Astrocyte (in vitro differentiated cells and primary cell): ENCODE data around the gene KDM2B. TPM values are rescaled to one million over a fixed set of nuclear protein-coding genes. Genes with fewer than 3 reads are reported as not detected.

Experiments used
- DNase-seq: peaks from one replicate; pipeline ENCODE4 v3.0.0-alpha.2; 2010; ENCODE audit warnings: low read depth
- FAIRE-seq: peaks from 2 replicates; lab custom pipeline; 2011; peaks lifted over from hg19 to GRCh38; lab: Jason Lieb, UNC
- H2AFZ ChIP-seq: 2 replicates; pipeline ENCODE4 v1.6.0; 2012; ENCODE audit warnings: low read depth, low read length, inconsistent platforms
- H3K27ac ChIP-seq: 2 replicates; pipeline ENCODE4 v1.5.1; 2011; ENCODE audit warnings: low read depth, low read length, inconsistent platforms
- H3K27me3 ChIP-seq: 2 replicates; pipeline ENCODE4 v1.6.0; 2011; ENCODE audit warnings: low read length, inconsistent platforms; ENCODE audit not compliant: insufficient read depth
- H3K36me3 ChIP-seq: 2 replicates; pipeline ENCODE4 v1.5.1; 2011; ENCODE audit warnings: low read length, inconsistent platforms; ENCODE audit not compliant: insufficient read depth
- H3K4me1 ChIP-seq: 2 replicates; pipeline ENCODE4 v1.5.1; 2011; ENCODE audit warnings: low read length, inconsistent platforms; ENCODE audit not compliant: insufficient read depth
- H3K4me2 ChIP-seq: 2 replicates; pipeline ENCODE4 v1.6.0; 2012; ENCODE audit warnings: low read length, inconsistent platforms
- H3K4me3 ChIP-seq: 2 replicates; pipeline ENCODE4 v1.5.1; 2011; ENCODE audit warnings: low read depth, mild to moderate bottlenecking, low read length, inconsistent platforms; ENCODE audit not compliant: insufficient read depth
- H3K79me2 ChIP-seq: 2 replicates; pipeline ENCODE4 v1.6.0; 2012; ENCODE audit warnings: mild to moderate bottlenecking, low read length, inconsistent platforms; ENCODE audit not compliant: insufficient read depth
- H3K9ac ChIP-seq: 2 replicates; pipeline ENCODE4 v1.6.0; 2012; ENCODE audit warnings: mild to moderate bottlenecking, low read length, inconsistent platforms
- H3K9me3 ChIP-seq: 2 replicates; pipeline ENCODE4 v1.5.1; 2012; ENCODE audit warnings: low read depth, mild to moderate bottlenecking, low read length, inconsistent platforms; ENCODE audit not compliant: insufficient read depth
- H4K20me1 ChIP-seq: 2 replicates; pipeline ENCODE4 v1.6.0; 2012; ENCODE audit warnings: low read length, inconsistent platforms; ENCODE audit not compliant: insufficient read depth
- H3K27ac Mint-ChIP-seq: one replicate; pipeline ENCODE4 v1.8.0; 2021; ENCODE audit warnings: mild to moderate bottlenecking, mixed read lengths; ENCODE audit not compliant: unreplicated experiment
- H3K27me3 Mint-ChIP-seq: one replicate; pipeline ENCODE4 v1.8.0; 2021; ENCODE audit warnings: low read depth, mixed read lengths; ENCODE audit not compliant: unreplicated experiment
- H3K36me3 Mint-ChIP-seq: one replicate; pipeline ENCODE4 v1.8.0; 2021; ENCODE audit warnings: low read depth, mixed read lengths; ENCODE audit not compliant: unreplicated experiment
- H3K4me1 Mint-ChIP-seq: one replicate; pipeline ENCODE4 v1.8.0; 2021; ENCODE audit warnings: low read depth, mixed read lengths; ENCODE audit not compliant: unreplicated experiment
- H3K4me3 Mint-ChIP-seq: one replicate; pipeline ENCODE4 v1.8.0; 2021; ENCODE audit warnings: mild to moderate bottlenecking, moderate library complexity, mixed read lengths; ENCODE audit not compliant: unreplicated experiment
- H3K9me3 Mint-ChIP-seq: one replicate; pipeline ENCODE4 v1.8.0; 2021; ENCODE audit warnings: mild to moderate bottlenecking, mixed read lengths; ENCODE audit not compliant: unreplicated experiment
- CTCF ChIP-seq: IDR thresholded peaks from 2 replicates; pipeline ENCODE4 v1.5.1; 2011; ENCODE audit warnings: low read depth, mild to moderate bottlenecking, inconsistent platforms, low read length, moderate library complexity; ENCODE audit not compliant: insufficient read depth
- EZH2 ChIP-seq: IDR thresholded peaks from 2 replicates; pipeline ENCODE4 v1.6.1; 2012; ENCODE audit warnings: mild to moderate bottlenecking, low read length, inconsistent platforms; ENCODE audit not compliant: insufficient read depth
- total RNA-seq: library from RNA; stranded (reverse); gene quantifications from 2 replicates; pipeline ENCODE4 v1.2.1, GENCODE V29; 2021

Gene KDM2B
- total RNA-seq, 1 donor from 2014 or later: 23.4 TPM

DNA sequence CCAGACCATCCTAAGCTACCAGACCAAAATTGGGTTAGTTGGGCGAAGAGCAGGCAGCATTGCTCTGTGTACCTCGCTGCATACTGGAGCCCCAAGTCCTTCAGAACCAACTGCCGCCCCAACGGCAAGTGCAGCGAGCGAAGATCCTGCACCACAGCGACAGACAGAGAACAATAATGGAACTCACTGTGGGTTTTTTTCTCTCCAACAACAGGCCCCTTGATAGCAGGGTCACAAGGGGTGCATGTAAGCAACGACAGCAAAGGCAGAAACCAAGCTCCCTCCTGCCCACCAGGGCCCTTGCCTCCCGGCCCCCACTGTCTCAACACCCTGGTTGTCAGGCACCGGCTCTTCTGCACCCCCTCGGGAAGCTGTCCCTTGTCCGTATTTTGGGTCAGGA is 141.9 kb downstream of the KDM2B start:
- no peaks in the 10 kb centered on the region for H3K79me2 ChIP-seq
- H3K4me3 ChIP-seq: no peak overlapping the region
- Mint-ChIP-seq H3K4me3 (no peak overlapping the region), H3K27ac (no peak overlapping the region), H3K27me3 (no peaks in the 10 kb centered on the region), H3K4me1 (no peaks in the 10 kb centered on the region), H3K36me3 (peaks cover 33% of the 10 kb centered on the region), H3K9me3 (peaks cover 1% of the 10 kb centered on the region)
- FAIRE-seq (no peak), DNase-seq (no peak)
- no peaks in the 10 kb centered on the region for H4K20me1 ChIP-seq
- TF ChIP-seq EZH2 (no peak), CTCF (no peak)
- no peaks in the 10 kb centered on the region for H3K27me3 ChIP-seq
- H3K4me1 ChIP-seq: no peaks in the 10 kb centered on the region
- H3K27ac ChIP-seq: no peak overlapping the region
- no peak overlapping the region for H3K9ac ChIP-seq
- peaks cover 26% of the 10 kb centered on the region for H3K36me3 ChIP-seq
- no peak overlapping the region for H3K4me2 ChIP-seq
- peaks cover 3% of the 10 kb centered on the region for H3K9me3 ChIP-seq
- no peak overlapping the region for H2AFZ ChIP-seq

GRCh38 chr12:121436706-121437105 is 144.1 kb downstream of the KDM2B start:
- H3K27ac ChIP-seq: no peak overlapping the region
- no peak overlapping the region for H3K9ac ChIP-seq
- H3K27me3 ChIP-seq: no peaks in the 10 kb centered on the region
- no peak overlapping the region for H3K4me3 ChIP-seq
- Mint-ChIP-seq H3K27ac (no peak overlapping the region), H3K4me3 (no peak overlapping the region), H3K27me3 (no peaks in the 10 kb centered on the region), H3K9me3 (peaks cover 2% of the 10 kb centered on the region), H3K4me1 (no peaks in the 10 kb centered on the region), H3K36me3 (peaks cover 42% of the 10 kb centered on the region)
- H2AFZ ChIP-seq: no peak overlapping the region
- peaks cover 3% of the 10 kb centered on the region for H4K20me1 ChIP-seq
- DNase-seq: no peak
- no peaks in the 10 kb centered on the region for H3K79me2 ChIP-seq
- H3K4me2 ChIP-seq: no peak overlapping the region
- no peak for FAIRE-seq
- H3K36me3 ChIP-seq: peaks cover 23% of the 10 kb centered on the region
- TF ChIP-seq EZH2: no peak
- TF ChIP-seq CTCF: no peak
- peaks cover 3% of the 10 kb centered on the region for H3K9me3 ChIP-seq
- no peaks in the 10 kb centered on the region for H3K4me1 ChIP-seq

- H2AFZ ChIP-seq: no peak overlapping the region
- H3K27me3 ChIP-seq: no peaks in the 10 kb centered on the region
- DNase-seq: no peak
- Mint-ChIP-seq H3K27ac (no peak overlapping the region), H3K27me3 (no peaks in the 10 kb centered on the region), H3K4me1 (no peaks in the 10 kb centered on the region), H3K9me3 (peaks cover 2% of the 10 kb centered on the region), H3K36me3 (peaks cover 44% of the 10 kb centered on the region), H3K4me3 (no peak overlapping the region)
- no peak overlapping the region for H3K4me2 ChIP-seq
- H3K79me2 ChIP-seq: no peaks in the 10 kb centered on the region
- peaks cover 3% of the 10 kb centered on the region for H4K20me1 ChIP-seq
- H3K4me1 ChIP-seq: no peaks in the 10 kb centered on the region
- H3K4me3 ChIP-seq: no peak overlapping the region
- no peak for TF ChIP-seq CTCF
- no peak for TF ChIP-seq EZH2
- H3K9me3 ChIP-seq: peaks cover 3% of the 10 kb centered on the region
- H3K9ac ChIP-seq: no peak overlapping the region
- no peak overlapping the region for H3K27ac ChIP-seq
- H3K36me3 ChIP-seq: peaks cover 52% of the 10 kb centered on the region
- no peak for FAIRE-seq
Observed at GRCh38 chr12:121432740-121433480, 147.9 kb downstream of the KDM2B start.
